Right lobe of liver (tissue), 6 donors: ENCODE data around the gene PCDHA4. TPM values are rescaled to one million over a fixed set of nuclear protein-coding genes. Genes with fewer than 3 reads are reported as not detected.
"Not testable (repeated sequence)": the region's sequence is repeated elsewhere in the genome, so short reads cannot be mapped to it uniquely, and the experiment has no call there.

Experiments used
- ATAC-seq, 4 donors: fragments of 200-7000 bp; cut with Tn5 transposase; one replicate each; pipeline ENCODE4 v1.9.1; 2020; ENCODE audit warnings: mild to moderate bottlenecking in 4 of 4, moderate library complexity in 4 of 4
- DNase-seq, 3 donors: peaks; one replicate each; pipeline ENCODE4 v3.0.0-alpha.2; 2020
- H3K27ac ChIP-seq, 3 donors: fragments of 200-600 bp; one replicate each; pipeline ENCODE4 v1.8.0; 2022
- H3K27me3 ChIP-seq, 2 donors: fragments of 200-600 bp; one replicate each; pipeline ENCODE4 v1.8.0; 2022
- H3K36me3 ChIP-seq, 4 donors: fragments of 200-600 bp; sonication (generic) in 1 of 4; one replicate each; pipeline versions ENCODE4 v1.5.1 to v1.8.0; 2017 to 2022; ENCODE audit warnings: control low read depth in 1 of 4
- H3K4me1 ChIP-seq, 4 donors: fragments of 200-600 bp; sonication (generic) in 1 of 4; one replicate each; pipeline versions ENCODE4 v1.5.1 to v1.8.0; 2017 to 2022; ENCODE audit warnings: control low read depth in 1 of 4
- H3K4me3 ChIP-seq, 3 donors: fragments of 200-600 bp; one replicate each; pipeline ENCODE4 v1.8.0; 2022
- H3K9me3 ChIP-seq, 4 donors: fragments of 200-600 bp; sonication (generic) in 1 of 4; one replicate each; pipeline versions ENCODE4 v1.5.1 to v1.8.0; 2017 to 2022; ENCODE audit warnings: control low read depth in 1 of 4
- CTCF ChIP-seq, 4 donors: fragments of 200-600 bp in 3 of 4; fragments of 450-650 bp in 1 of 4; IDR thresholded peaks; one replicate each; pipeline versions ENCODE4 v1.5.1 to v1.8.0; 2016 to 2022; ENCODE audit warnings: antibody characterized with exemption in 4 of 4, mild to moderate bottlenecking in 2 of 4
- POLR2A ChIP-seq: fragments of 450-650 bp; IDR thresholded peaks from one replicate; pipeline ENCODE4 v1.6.1; 2017; ENCODE audit warnings: antibody characterized with exemption, mild to moderate bottlenecking
- WGBS: methylation state at CpG from one replicate; pipeline ENCODE4 v1.1.6; 2018; ENCODE audit warnings: low coverage, low lambda C conversion rate; ENCODE audit not compliant: insufficient coverage; ENCODE audit errors: missing lambda C conversion rate; 5-methylcytosine and 5-hydroxymethylcytosine counted together
- intact Hi-C, 2 donors: fragments of 100-400 bp; cut with DNase I; formaldehyde crosslinking; loops; one replicate each; pipeline versions ENCODE4 v1.11.2 to v1.14.1; 2022
- total RNA-seq, 6 experiments: library from RNA; depleted of rRNA in 2 of 6; stranded (reverse); fragments of >200 nt in 2 of 6; fragmentation: NEBNext Ultra II Directional in 3 of 6; extraction: Animal tissue kit (Norgen Biotek cat#: 25700) in 3 of 6; gene quantifications; one replicate each; pipeline versions ENCODE4 v1.1.0 to v1.2.4, GENCODE V29; 2016 to 2023
- donor health status: DM: no; HTN: yes; CAD: no.
- donor health status: DM: no; HTN: no; CAD: no.
- donor health status: DM: no; HTN: no; CAD: no.
- donor health status: DM: no; HTN: yes; CAD: no.
- donor health status: DM: no; HTN: yes; CAD: no.

The PCDHA4 gene
- total RNA-seq, 6 experiments from 2014 or later, result 0.09 to 0.19 (median 0.13) TPM; not detected in 2

- Histone ChIP-seq H3K27me3 (peaks cover 0 to 5% of the 10 kb centered on the region in 2 donors), H3K4me3 (no peak overlapping the region), H3K36me3 (no peaks in the 10 kb centered on the region), H3K4me1 (no peaks in the 10 kb centered on the region), H3K9me3 (peaks cover 0 to 5% (median 2%) of the 10 kb centered on the region in 4 donors), H3K27ac (no peak overlapping the region)
- 14% methylated on average over 15 of the region's 15 CpGs for WGBS
- ATAC-seq, result no peak
- TF ChIP-seq POLR2A (no peak), CTCF (IDR thresholded peaks at IDR 0.05) (no peak)
- intact Hi-C loops, result no loop called here
- no peak for DNase-seq
Observed at GRCh38 chr5:140795259-140795641, 11.6 kb upstream of the PCDHA4 start.

- not testable (repeated sequence) for H3K9me3 ChIP-seq
- WGBS, result 71% methylated on average over 21 of the region's 72 CpGs
Observed at GRCh38 chr5:140796072-140796717, 10.7 kb upstream of the PCDHA4 start.

DNA sequence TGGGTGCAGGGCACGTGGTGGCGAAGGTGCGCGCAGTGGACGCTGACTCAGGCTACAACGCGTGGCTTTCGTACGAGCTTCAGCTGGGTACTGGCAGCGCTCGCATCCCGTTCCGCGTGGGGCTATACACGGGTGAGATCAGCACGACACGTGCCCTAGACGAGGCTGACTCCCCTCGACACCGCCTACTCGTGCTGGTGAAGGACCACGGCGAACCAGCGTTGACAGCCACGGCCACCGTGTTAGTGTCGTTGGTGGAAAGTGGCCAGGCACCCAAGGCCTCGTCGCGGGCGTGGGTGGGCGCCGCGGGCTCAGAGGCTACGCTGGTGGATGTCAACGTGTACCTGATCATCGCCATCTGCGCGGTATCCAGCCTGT, 10.2 kb upstream of the PCDHA4 start:
- intact Hi-C loops, result no loop called here
- Histone ChIP-seq H3K27ac (no peak overlapping the region), H3K36me3 (no peaks in the 10 kb centered on the region), H3K27me3 (peaks cover 0 to 5% of the 10 kb centered on the region in 2 donors), H3K9me3 (peaks cover 0 to 7% (median 3%) of the 10 kb centered on the region in 4 donors), H3K4me1 (no peaks in the 10 kb centered on the region), H3K4me3 (no peak overlapping the region)
- no CpG with 5 or more reads among the region's 39 CpGs for WGBS
- ATAC-seq (no peak), DNase-seq (no peak)
- TF ChIP-seq CTCF (IDR thresholded peaks at IDR 0.05) (no peak), POLR2A (no peak)

More at GRCh38 chr5:140796072-140796717, 10.7 kb upstream of the PCDHA4 start:
- H3K27ac ChIP-seq, ATAC-seq, intact Hi-C loops, H3K4me1 ChIP-seq, H3K4me3 ChIP-seq, H3K36me3 ChIP-seq, H3K27me3 ChIP-seq: not testable (repeated sequence)
- peak in 1 of 3 donors; percentile 46 for DNase-seq

GRCh38 chr5:140800816-140801493, 5.9 kb upstream of the PCDHA4 start, which contains the start of gene PCDHA3:
Gene PCDHA3 (plus strand): TSS chr5:140801057.
- 14% methylated on average over 26 of the region's 29 CpGs for WGBS
- no peaks in the 10 kb centered on the region for H3K36me3 ChIP-seq
- ATAC-seq, result no peak
- TF ChIP-seq POLR2A, result no peak
- TF ChIP-seq CTCF (IDR thresholded peaks at IDR 0.05), result peak in 1 of 4 donors; percentile 13
- no peak for DNase-seq
- H3K27ac ChIP-seq, result no peak within 1 kb of the TSS
- H3K9me3 ChIP-seq, result peaks cover 0 to 5% (median 0%) of the 10 kb centered on the region in 4 donors
- no peak within 1 kb of the TSS for H3K4me3 ChIP-seq
- no peaks in the 10 kb centered on the region for H3K4me1 ChIP-seq
- intact Hi-C loops, result no loop called here
- H3K27me3 ChIP-seq, result no peaks in the 10 kb centered on the region

GRCh38 chr5:140801494-140801841, 5.4 kb upstream of the PCDHA4 start:
- no peaks in the 10 kb centered on the region for H3K36me3 ChIP-seq
- no peak for DNase-seq
- H3K4me1 ChIP-seq, result no peaks in the 10 kb centered on the region
- H3K27me3 ChIP-seq, result no peaks in the 10 kb centered on the region
- no peak overlapping the region for H3K27ac ChIP-seq
- intact Hi-C loops, result no loop called here
- WGBS, result 8% methylated on average over 12 of the region's 16 CpGs
- TF ChIP-seq CTCF (IDR thresholded peaks at IDR 0.05) (peak in 1 of 4 donors; percentile 12), POLR2A (no peak)
- no peak for ATAC-seq
- peaks cover 0 to 2% (median 0%) of the 10 kb centered on the region in 4 donors for H3K9me3 ChIP-seq
- no peak overlapping the region for H3K4me3 ChIP-seq

DNA sequence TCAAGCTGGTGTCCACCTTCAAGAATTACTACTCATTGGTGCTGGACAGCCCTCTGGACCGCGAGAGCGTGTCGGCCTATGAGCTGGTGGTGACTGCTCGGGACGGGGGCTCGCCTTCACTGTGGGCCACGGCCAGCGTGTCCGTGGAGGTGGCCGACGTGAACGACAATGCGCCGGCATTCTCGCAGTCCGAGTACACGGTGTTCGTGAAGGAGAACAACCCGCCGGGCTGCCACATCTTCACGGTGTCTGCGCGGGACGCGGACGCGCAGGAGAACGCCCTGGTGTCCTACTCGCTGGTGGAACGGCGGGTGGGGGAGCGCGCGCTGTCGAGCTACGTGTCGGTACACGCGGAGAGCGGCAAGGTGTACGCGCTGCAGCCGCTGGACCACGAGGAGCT, 4.5 kb upstream of the PCDHA4 start:
- intact Hi-C loops, H3K27me3 ChIP-seq, H3K36me3 ChIP-seq, H3K27ac ChIP-seq, H3K4me1 ChIP-seq, H3K9me3 ChIP-seq, H3K4me3 ChIP-seq, ATAC-seq: not testable (repeated sequence)
- peak in 1 of 3 donors; percentile 45 for DNase-seq
- 53% methylated on average over 13 of the region's 45 CpGs for WGBS
